Activated CD4-positive, alpha-beta T cell treated with anti-CD3 and anti-CD28 coated beads, Interleukin-2, amount 10 ng/mL, durations not matched to agents 7 days and 5 days (primary cell): Measurements from ENCODE around the gene MYOG. TPM values are rescaled to one million over a fixed set of nuclear protein-coding genes. Genes with fewer than 3 reads are reported as not detected.

ENCODE experiments used
- CTCF ChIA-PET: fragments of 350-600 bp; sonication (Branson Sonifier 250); formaldehyde crosslinking; loops from one replicate; lab custom pipeline; 2021; ENCODE audit warnings: antibody characterized with exemption; lab: Charles Lee
- POLR2A ChIA-PET: fragments of 350-600 bp; sonication (Branson Sonifier 250); formaldehyde crosslinking; loops from one replicate; lab custom pipeline; 2021; ENCODE audit warnings: antibody characterized with exemption; lab: Charles Lee
- DNase-seq: peaks from one replicate; pipeline ENCODE4 v3.0.0-alpha.2; 2020
- H3K27ac Mint-ChIP-seq: one replicate; pipeline ENCODE4 v1.8.0; 2021; ENCODE audit warnings: mild to moderate bottlenecking, moderate library complexity, mixed read lengths
- H3K27me3 Mint-ChIP-seq: one replicate; pipeline ENCODE4 v1.8.0; 2021; ENCODE audit warnings: mixed read lengths
- H3K36me3 Mint-ChIP-seq: one replicate; pipeline ENCODE4 v1.8.0; 2021; ENCODE audit warnings: low read depth, mixed read lengths
- H3K4me1 Mint-ChIP-seq: one replicate; pipeline ENCODE4 v1.8.0; 2021; ENCODE audit warnings: mixed read lengths
- H3K4me3 Mint-ChIP-seq: one replicate; pipeline ENCODE4 v1.8.0; 2021; ENCODE audit warnings: mild to moderate bottlenecking, moderate library complexity, mixed read lengths
- H3K9me3 Mint-ChIP-seq: one replicate; pipeline ENCODE4 v1.8.0; 2021; ENCODE audit warnings: mixed read lengths
- total RNA-seq, 2 experiments: library from RNA; stranded (reverse); gene quantifications; one replicate each; pipeline ENCODE4 v1.2.3, GENCODE V29; 2021

Gene MYOG
- total RNA-seq, 2 experiments from 2014 or later = not detected

DNA sequence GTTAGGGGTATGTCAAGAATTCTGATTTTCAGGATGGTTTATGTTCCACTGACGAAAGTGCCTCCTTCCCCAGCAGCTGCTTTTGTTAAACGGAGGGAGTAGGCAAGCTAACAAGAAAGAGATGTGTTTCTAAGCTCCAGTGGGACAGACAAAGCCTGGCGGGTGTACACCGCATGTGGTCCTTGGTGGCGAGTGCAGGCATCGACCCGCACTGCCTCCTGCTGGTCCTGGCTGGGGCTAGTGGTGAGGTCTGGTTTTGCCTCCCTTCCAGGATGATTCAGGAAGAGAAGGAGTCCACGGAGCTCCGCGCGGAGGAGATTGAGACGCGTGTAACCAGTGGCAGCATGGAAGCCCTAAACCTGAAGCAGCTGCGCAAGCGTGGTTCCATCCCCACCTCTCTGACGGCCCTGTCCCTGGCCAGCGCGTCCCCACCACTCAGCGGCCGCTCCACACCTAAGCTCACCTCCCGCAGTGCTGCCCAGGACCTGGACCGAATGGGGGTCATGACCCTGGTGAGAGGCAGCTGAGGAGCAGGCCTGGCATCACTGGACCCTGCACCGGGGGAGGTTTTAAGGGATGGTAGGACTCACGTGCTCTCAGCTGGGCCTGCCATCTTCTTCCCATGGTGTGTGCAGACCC is 30.5 kb downstream of the MYOG start:
- no peak for DNase-seq
- Mint-ChIP-seq H3K36me3 (peaks cover 1% of the 10 kb centered on the region), H3K27me3 (no peaks in the 10 kb centered on the region), H3K9me3 (no peaks in the 10 kb centered on the region), H3K4me1 (no peaks in the 10 kb centered on the region), H3K4me3 (no peak overlapping the region), H3K27ac (no peak overlapping the region)
- ChIA-PET POLR2A (no interaction called here), CTCF (interaction anchor here (0.8 to 1.9 kb wide), 4 partner anchors 10 to 63 kb away, joined by 3 to 7 read pairs (median 4); no protein-coding TSS in a partner anchor)

DNA sequence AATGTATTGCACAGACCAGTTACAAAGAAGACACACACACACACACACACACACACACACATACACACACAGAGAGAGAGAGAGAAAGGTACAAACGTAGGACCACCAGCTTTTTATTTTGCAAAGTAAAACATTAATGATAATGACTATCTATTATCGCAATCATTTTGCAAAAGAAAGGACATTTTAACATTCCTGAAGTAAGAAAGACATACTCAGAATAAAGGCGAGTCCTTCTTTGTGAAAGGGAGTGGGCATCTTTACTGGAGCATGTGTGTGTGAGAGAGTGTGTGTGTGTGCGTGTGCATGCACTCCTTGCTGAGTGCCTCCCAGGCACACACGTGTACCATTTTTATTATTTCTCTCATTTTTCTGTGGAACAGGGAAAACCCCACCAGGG is 31.2 kb downstream of the MYOG start:
- ChIA-PET CTCF (interaction anchor here (0.8 to 4.6 kb wide), 3 partner anchors 11 to 15 kb away, joined by 3 to 22 read pairs (median 7); no protein-coding TSS in a partner anchor), POLR2A (no interaction called here)
- H3K4me3 Mint-ChIP-seq = no peak overlapping the region
- H3K27me3 Mint-ChIP-seq = no peaks in the 10 kb centered on the region
- H3K36me3 Mint-ChIP-seq = peaks cover 1% of the 10 kb centered on the region
- no peak overlapping the region for H3K27ac Mint-ChIP-seq
- no peaks in the 10 kb centered on the region for H3K9me3 Mint-ChIP-seq
- DNase-seq = no peak
- no peaks in the 10 kb centered on the region for H3K4me1 Mint-ChIP-seq

DNA sequence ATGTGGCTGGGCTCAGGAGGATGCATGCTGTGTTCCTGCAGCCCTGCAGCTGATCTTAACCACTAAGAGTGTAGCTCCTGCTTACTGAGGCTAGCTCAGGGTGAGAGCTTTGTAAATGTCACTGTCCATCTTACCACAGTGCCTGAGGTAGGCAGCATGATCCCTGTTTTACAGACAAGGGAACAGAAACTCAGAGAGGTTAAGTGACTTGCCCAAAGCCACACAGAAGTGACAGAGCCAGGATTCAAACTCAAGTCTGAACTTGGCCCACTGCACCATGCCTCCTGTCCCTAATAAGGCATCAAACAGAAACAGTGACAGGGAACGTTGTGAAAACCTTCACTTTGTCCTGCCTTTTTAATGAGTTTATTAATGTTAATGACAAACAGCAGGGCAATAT is 31.6 kb downstream of the MYOG start:
- no peak for DNase-seq
- POLR2A ChIA-PET = no interaction called here

DNA sequence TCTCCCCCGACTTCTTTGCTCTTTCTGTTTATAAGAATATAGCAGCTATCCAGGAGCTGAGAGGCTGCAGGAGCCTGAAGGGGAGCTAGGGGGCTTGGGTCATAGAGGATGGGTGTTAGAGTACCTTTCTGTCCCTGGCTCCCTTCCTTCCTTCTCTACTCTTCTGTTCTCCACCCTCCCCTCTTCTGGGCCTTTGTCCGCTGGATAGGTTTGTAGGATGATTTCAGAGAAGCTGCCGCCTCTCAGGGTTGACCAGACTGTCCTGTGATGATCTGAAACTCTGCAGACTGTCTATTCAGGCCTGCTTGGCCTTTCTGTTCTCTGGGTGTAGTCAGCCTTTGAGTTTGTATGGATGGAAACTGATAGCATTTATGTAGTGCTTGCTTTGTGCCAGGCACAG is 33.2 kb downstream of the MYOG start:
- Mint-ChIP-seq H3K27ac (no peak overlapping the region), H3K4me3 (no peak overlapping the region), H3K4me1 (peaks cover 2% of the 10 kb centered on the region), H3K27me3 (no peaks in the 10 kb centered on the region), H3K9me3 (no peaks in the 10 kb centered on the region), H3K36me3 (no peaks in the 10 kb centered on the region)
- POLR2A ChIA-PET = no interaction called here
- CTCF ChIA-PET = interaction anchor here (1.4 to 4.6 kb wide), 2 partner anchors 13 to 163 kb away, joined by 3 to 22 read pairs; no protein-coding TSS in a partner anchor
- DNase-seq = no peak

More for the DNA sequence above, 31.6 kb downstream of the MYOG start:
- Mint-ChIP-seq H3K27ac (no peak overlapping the region), H3K9me3 (no peaks in the 10 kb centered on the region), H3K4me3 (no peak overlapping the region), H3K4me1 (no peaks in the 10 kb centered on the region), H3K27me3 (no peaks in the 10 kb centered on the region), H3K36me3 (no peaks in the 10 kb centered on the region)
- CTCF ChIA-PET = interaction anchor here (0.8 to 4.6 kb wide), 3 partner anchors 11 to 15 kb away, joined by 3 to 22 read pairs (median 7); no protein-coding TSS in a partner anchor

DNA sequence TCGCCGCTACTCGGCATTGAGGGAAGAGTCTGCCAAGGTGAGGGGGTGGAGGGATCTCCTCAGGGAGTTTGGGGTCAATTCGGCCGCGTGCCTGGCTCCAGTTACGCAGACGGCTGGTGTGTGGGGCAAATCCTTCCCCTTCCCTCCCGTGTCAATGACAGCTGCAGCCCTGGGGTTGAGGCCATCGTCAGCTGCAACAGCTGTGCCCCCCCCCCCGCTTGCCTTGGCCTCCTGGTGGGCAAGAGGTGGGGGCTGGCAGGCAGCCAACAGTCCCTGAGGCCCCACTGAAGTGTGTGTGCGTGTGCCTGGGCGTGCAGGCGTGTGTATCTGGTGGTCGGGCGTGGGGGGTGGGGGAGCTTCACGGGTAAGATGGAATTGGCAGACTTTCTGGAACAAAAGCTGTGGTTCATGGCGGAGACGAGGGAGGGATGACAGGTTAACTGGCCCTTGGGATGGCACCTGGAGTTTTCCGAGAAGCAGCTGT is 33.9 kb downstream of the MYOG start:
- H3K4me1 Mint-ChIP-seq = peaks cover 2% of the 10 kb centered on the region
- H3K9me3 Mint-ChIP-seq = no peaks in the 10 kb centered on the region
- DNase-seq = no peak
- H3K36me3 Mint-ChIP-seq = no peaks in the 10 kb centered on the region
- H3K4me3 Mint-ChIP-seq = no peak overlapping the region
- POLR2A ChIA-PET = no interaction called here
- CTCF ChIA-PET = interaction anchor here (0.8 to 4.6 kb wide), 3 partner anchors 12 to 164 kb away, joined by 3 to 22 read pairs (median 3); no protein-coding TSS in a partner anchor
- H3K27me3 Mint-ChIP-seq = no peaks in the 10 kb centered on the region
- no peak overlapping the region for H3K27ac Mint-ChIP-seq

DNA sequence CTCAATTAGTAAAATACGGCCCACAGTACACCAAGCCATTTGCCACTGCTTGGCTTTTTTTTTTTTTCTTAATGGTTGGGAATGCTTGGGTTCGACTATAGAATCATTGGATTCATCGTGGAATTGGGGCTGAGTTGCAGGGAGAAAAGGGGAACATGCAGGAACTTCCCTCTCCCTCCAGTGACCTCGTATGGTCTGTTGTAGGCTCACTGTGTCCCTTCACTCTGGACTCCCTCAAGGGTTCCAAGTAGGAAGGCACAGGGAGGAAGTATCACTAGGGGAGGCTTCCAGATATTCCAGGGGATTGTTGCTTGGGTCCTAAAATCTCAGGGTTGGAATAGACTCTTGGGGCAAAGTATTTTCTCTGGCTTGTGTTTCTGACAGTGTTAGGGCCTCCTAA is 35.0 kb downstream of the MYOG start:
- Mint-ChIP-seq H3K9me3 (no peaks in the 10 kb centered on the region), H3K4me1 (peaks cover 2% of the 10 kb centered on the region)

DNA sequence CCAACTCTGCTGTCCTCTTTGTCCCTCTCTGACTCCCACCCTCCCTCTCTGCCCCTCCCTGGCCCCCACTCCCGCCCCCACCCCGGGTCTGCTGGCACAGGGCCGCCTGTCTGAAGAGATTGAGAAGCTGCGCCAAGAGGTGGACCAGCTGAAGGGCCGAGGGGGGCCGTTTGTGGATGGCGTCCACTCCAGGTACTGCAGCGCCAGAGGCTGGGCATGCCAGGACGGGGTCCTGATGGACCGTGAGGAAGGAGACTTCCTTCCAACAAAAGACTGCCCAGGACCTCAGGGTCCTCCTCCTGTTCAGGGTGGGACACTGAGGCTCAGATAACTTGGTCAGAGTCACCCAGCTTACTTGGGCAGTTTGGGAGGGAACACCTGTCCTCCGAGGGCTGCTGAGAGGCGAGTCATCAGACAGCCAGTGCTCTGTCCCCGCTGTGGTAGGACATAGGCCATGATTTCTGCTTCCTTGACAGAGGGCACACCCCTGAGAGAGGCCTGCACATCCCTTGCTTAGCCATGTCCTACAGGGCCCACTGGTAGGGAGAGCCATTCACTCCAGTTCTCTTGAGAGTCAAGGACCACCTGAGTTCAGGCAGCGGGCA is 36.1 kb downstream of the MYOG start:
- DNase-seq = no peak
- POLR2A ChIA-PET = no interaction called here
- no peaks in the 10 kb centered on the region for H3K9me3 Mint-ChIP-seq
- peaks cover 2% of the 10 kb centered on the region for H3K4me1 Mint-ChIP-seq
- H3K27ac Mint-ChIP-seq = no peak overlapping the region
- no peak overlapping the region for H3K4me3 Mint-ChIP-seq
- H3K36me3 Mint-ChIP-seq = no peaks in the 10 kb centered on the region
- no peaks in the 10 kb centered on the region for H3K27me3 Mint-ChIP-seq
- CTCF ChIA-PET = interaction anchor here (1.9 to 4.6 kb wide), 2 partner anchors 10 kb away, joined by 5 to 22 read pairs; no protein-coding TSS in a partner anchor

More for the DNA sequence above, 35.0 kb downstream of the MYOG start:
- no peak for DNase-seq
- no peaks in the 10 kb centered on the region for H3K27me3 Mint-ChIP-seq
- H3K27ac Mint-ChIP-seq = no peak overlapping the region
- CTCF ChIA-PET = interaction anchor here (4.6 kb wide), 1 partner anchor 11 kb away, joined by 22 read pairs; no protein-coding TSS in a partner anchor
- POLR2A ChIA-PET = no interaction called here
- H3K36me3 Mint-ChIP-seq = no peaks in the 10 kb centered on the region
- no peak overlapping the region for H3K4me3 Mint-ChIP-seq

DNA sequence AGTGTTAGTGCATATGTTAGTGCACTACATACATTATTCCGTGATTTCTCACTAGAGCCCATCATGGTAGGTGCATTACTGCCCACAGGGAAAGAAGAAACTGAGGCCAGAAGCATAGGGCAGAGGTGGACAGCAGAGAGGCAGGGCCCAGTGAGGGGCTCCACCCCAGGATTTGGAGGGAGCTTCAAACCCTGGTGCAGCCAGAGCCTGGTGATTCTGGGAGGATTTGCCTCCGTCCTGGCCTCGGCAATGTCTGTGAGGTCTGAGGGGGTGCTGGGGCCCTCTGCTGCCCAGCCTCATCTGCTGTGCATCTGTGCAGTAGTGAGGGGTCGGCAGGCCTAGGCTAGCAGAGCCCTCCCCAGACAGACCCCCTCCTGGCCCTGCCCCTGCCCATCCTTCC is 36.7 kb downstream of the MYOG start:
- Mint-ChIP-seq H3K4me1 (peaks cover 2% of the 10 kb centered on the region), H3K9me3 (no peaks in the 10 kb centered on the region), H3K27me3 (no peaks in the 10 kb centered on the region), H3K36me3 (no peaks in the 10 kb centered on the region), H3K4me3 (no peak overlapping the region), H3K27ac (no peak overlapping the region)
- POLR2A ChIA-PET = no interaction called here
- CTCF ChIA-PET = interaction anchor here (1.9 kb wide), 1 partner anchor 10 kb away, joined by 5 read pairs; no protein-coding TSS in a partner anchor
- no peak for DNase-seq

DNA sequence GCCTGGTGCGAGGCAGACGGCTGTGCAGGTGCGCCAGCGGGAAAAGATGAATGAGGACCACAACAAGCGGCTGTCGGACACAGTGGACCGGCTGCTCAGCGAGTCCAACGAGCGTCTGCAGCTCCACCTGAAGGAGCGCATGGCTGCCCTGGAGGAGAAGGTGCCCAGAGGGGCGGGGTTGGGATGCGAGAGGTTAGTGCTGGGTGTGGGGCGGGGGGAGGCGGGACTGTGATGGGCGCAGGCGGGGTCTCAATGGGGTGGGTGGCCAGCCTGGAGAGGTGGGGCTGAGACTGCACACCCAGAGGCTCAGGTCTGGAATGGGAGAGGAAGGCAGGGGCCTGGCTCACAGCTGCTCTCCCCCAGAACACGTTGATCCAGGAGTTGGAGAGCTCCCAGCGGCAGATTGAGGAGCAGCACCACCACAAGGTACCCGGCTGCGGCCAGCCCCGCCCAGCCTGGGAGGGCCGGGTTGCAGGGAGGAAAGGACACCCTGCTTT is 37.2 kb downstream of the MYOG start:
- POLR2A ChIA-PET = no interaction called here
- DNase-seq = no peak
- CTCF ChIA-PET = interaction anchor here (1.9 kb wide), 1 partner anchor 9 kb away, joined by 5 read pairs; no protein-coding TSS in a partner anchor
- Mint-ChIP-seq H3K4me1 (peaks cover 2% of the 10 kb centered on the region), H3K27me3 (no peaks in the 10 kb centered on the region), H3K27ac (no peak overlapping the region), H3K4me3 (no peak overlapping the region), H3K9me3 (no peaks in the 10 kb centered on the region), H3K36me3 (no peaks in the 10 kb centered on the region)

DNA sequence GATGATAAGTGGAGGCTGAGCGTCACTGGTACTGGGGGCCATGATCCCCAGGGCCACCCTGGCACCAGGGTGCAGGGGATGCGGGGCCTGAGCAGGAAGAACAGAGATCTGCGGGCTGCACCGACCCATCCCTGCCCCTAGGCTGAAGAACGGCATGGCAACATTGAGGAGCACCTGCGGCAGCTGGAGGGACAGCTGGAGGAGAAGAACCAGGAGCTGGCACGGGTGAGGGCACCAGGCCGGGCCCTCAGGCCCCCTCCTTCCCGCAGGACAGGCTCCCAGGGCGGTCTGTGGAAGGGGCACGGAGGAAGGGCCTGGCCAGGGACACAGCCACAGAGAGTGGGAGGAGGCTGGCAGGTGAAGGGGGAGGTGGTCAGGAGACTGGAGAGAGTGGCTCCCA is 37.7 kb downstream of the MYOG start:
- Mint-ChIP-seq H3K9me3 (no peaks in the 10 kb centered on the region), H3K27ac (no peak overlapping the region), H3K4me1 (peaks cover 2% of the 10 kb centered on the region), H3K27me3 (no peaks in the 10 kb centered on the region), H3K36me3 (no peaks in the 10 kb centered on the region), H3K4me3 (no peak overlapping the region)
- no peak for DNase-seq
- CTCF ChIA-PET = interaction anchor here (0.7 to 1.9 kb wide), 2 partner anchors 8 to 9 kb away, joined by 3 to 5 read pairs; no protein-coding TSS in a partner anchor
- POLR2A ChIA-PET = no interaction called here

DNA sequence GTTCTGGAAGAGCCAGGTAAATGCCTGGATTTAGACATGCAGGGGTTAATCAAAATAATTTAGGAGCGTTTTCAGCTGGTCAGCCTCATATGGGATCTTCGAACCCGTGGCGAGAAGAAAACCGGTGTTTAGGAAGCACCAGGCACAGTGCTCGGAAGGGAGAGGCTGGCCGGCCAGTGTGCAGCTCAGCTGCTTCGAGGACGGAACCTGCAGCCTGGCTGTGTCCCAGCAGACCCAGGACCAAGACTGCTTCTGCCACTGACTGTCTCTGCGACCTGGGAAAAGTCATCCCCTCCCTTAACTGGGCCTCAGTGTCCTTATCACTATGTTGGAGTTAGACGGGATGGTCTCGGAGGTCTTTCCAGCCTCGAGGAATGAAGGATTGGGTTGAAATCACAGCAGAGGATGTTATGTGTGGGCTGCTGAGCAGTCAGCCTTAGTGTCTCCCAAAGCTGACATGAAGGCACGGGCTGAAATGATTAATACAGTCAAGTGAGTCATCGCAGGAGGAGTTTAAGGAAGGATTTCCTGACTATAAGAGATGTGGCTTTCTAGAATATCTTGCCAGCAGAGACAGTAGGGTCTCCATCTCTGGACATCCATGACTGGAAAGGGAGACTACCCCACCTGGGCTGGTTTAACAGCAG is 38.7 kb downstream of the MYOG start:
- no peak for DNase-seq
- CTCF ChIA-PET = interaction anchor here (0.7 to 1.7 kb wide), 3 partner anchors 7 to 125 kb away, joined by 3 to 5 read pairs (median 3); no protein-coding TSS in a partner anchor
- H3K27me3 Mint-ChIP-seq = no peaks in the 10 kb centered on the region
- H3K27ac Mint-ChIP-seq = no peak overlapping the region
- POLR2A ChIA-PET = no interaction called here
- no peaks in the 10 kb centered on the region for H3K36me3 Mint-ChIP-seq
- H3K9me3 Mint-ChIP-seq = no peaks in the 10 kb centered on the region
- H3K4me3 Mint-ChIP-seq = no peak overlapping the region
- peaks cover 2% of the 10 kb centered on the region for H3K4me1 Mint-ChIP-seq

DNA sequence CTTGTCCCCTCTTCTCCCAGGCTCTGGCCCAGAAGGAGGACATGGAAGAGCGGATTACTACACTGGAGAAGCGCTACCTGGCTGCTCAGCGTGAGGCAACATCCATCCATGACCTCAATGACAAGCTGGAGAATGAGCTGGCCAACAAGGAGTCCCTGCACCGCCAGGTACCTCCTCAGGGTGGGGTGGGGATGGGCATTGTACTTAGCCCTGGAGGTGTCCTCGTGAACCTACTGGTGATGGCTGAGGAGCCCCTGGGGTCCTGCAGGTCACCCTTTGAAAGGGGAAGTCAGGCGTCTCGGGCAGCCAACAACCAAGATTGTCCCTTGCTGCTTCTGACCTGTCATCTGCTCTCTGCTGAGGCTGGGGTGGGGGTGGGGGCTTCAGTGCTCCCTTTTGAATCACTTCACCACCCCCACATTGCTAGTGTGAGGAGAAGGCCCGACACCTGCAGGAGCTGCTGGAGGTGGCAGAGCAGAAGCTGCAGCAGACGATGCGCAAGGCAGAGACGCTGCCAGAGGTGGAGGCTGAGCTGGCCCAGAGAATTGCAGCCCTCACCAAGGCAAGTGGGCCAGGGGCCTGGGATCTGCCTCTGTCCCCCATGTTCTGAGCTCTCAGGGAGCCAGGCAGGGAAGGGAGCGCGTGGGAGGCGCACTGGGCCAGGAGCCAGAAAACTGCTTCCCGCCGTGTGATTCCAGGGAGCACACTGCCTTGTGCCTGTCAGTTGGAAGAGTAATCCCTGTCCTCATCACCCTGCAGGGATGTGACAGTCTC is 39.8 kb downstream of the MYOG start:
- Mint-ChIP-seq H3K27me3 (no peaks in the 10 kb centered on the region), H3K4me1 (peaks cover 2% of the 10 kb centered on the region), H3K9me3 (no peaks in the 10 kb centered on the region), H3K27ac (no peak overlapping the region), H3K4me3 (no peak overlapping the region), H3K36me3 (no peaks in the 10 kb centered on the region)
- POLR2A ChIA-PET = no interaction called here
- CTCF ChIA-PET = interaction anchor here (0.8 to 1.7 kb wide), 3 partner anchors 10 to 126 kb away, joined by 3 to 5 read pairs (median 3); no protein-coding TSS in a partner anchor
- no peak for DNase-seq
